ENCODE measurements around the gene CAPN3.

The CAPN3 gene

GRCh38 chr15:42371096-42371495 lies 11.8 kb downstream of the CAPN3 start:
- DNase-seq (ENCODE audit: extremely low spot score) = no peak
- ChIA-PET POLR2A (no interaction called here), CTCF (interaction anchor here (1.1 kb wide), 1 partner anchor 14 kb away, joined by 3 read pairs; no protein-coding TSS in a partner anchor)
- no peak for TF ChIP-seq CTCF (IDR thresholded peaks at IDR 0.05; ENCODE audit: control extremely low read depth, extremely low read depth, low read depth, missing control alignments)

- CTCF ChIA-PET = interaction anchor here (1.5 to 2.6 kb wide), 2 partner anchors 9 to 12 kb away, joined by 5 to 11 read pairs; no protein-coding TSS in a partner anchor
- no peak for DNase-seq (ENCODE audit: extremely low spot score)
- no peak for TF ChIP-seq CTCF (IDR thresholded peaks at IDR 0.05; ENCODE audit: control extremely low read depth, extremely low read depth, low read depth, missing control alignments)
- POLR2A ChIA-PET = no interaction called here
Observed at GRCh38 chr15:42373274-42373673, 14.0 kb downstream of the CAPN3 start.

GRCh38 chr15:42373936-42374335 lies 14.6 kb downstream of the CAPN3 start:
- no peak for DNase-seq (ENCODE audit: extremely low spot score)
- ChIA-PET CTCF (interaction anchor here (1.5 to 2.6 kb wide), 2 partner anchors 10 to 11 kb away, joined by 5 to 11 read pairs; no protein-coding TSS in a partner anchor), POLR2A (no interaction called here)
- TF ChIP-seq CTCF (IDR thresholded peaks at IDR 0.05; ENCODE audit: control extremely low read depth, extremely low read depth, low read depth, missing control alignments) = no peak

GRCh38 chr15:42374810-42375209 lies 15.5 kb downstream of the CAPN3 start:
- no peak for DNase-seq (ENCODE audit: extremely low spot score)
- ChIA-PET POLR2A (no interaction called here), CTCF (interaction anchor here (0.8 to 2.6 kb wide), 3 partner anchors 10 to 14 kb away, joined by 3 to 11 read pairs (median 5); no protein-coding TSS in a partner anchor)
- no peak for TF ChIP-seq CTCF (IDR thresholded peaks at IDR 0.05; ENCODE audit: control extremely low read depth, extremely low read depth, low read depth, missing control alignments)

- CTCF ChIA-PET = interaction anchor here (0.8 kb wide), 1 partner anchor 13 kb away, joined by 3 read pairs; no protein-coding TSS in a partner anchor
- no peak for DNase-seq (ENCODE audit: extremely low spot score)
- POLR2A ChIA-PET = no interaction called here
- no peak for TF ChIP-seq CTCF (IDR thresholded peaks at IDR 0.05; ENCODE audit: control extremely low read depth, extremely low read depth, low read depth, missing control alignments)
Observed at GRCh38 chr15:42375252-42375651, 16.0 kb downstream of the CAPN3 start.

- ChIA-PET POLR2A (interaction anchor here (0.7 kb wide), 1 partner anchor 27 kb away, joined by 4 read pairs; no protein-coding TSS in a partner anchor), CTCF (interaction anchor here (1.1 to 2.8 kb wide), 2 partner anchors 10 to 15 kb away, joined by 4 to 13 read pairs; no protein-coding TSS in a partner anchor)
- no peak for TF ChIP-seq CTCF (IDR thresholded peaks at IDR 0.05; ENCODE audit: control extremely low read depth, extremely low read depth, low read depth, missing control alignments)
- DNase-seq (ENCODE audit: extremely low spot score) = no peak
Observed at GRCh38 chr15:42375941-42376340, 16.6 kb downstream of the CAPN3 start.
